ENCODE results near the gene NACC1.

Gene NACC1

GRCh38 chr19:13100841-13101589 lies 17.0 kb upstream of the NACC1 start:
- peak; percentile 59 to 81 for DNase-seq (ENCODE audit: low read depth in 1 of 2, low spot score in 1 of 2)
- peak overlapping the region; percentile 99 for H3K27ac ChIP-seq (replicated peaks)
- H3K4me3 ChIP-seq (replicated peaks; ENCODE audit: insufficient read depth, low read length), result peak overlapping the region; percentile 96
- H3K27me3 ChIP-seq (ENCODE audit: insufficient read depth, poor library complexity, severe bottlenecking), result no peaks in the 10 kb centered on the region
- TF ChIP-seq POLR2AphosphoS5 (IDR thresholded peaks at IDR 0.05; ENCODE audit: low read depth) (no peak), REST (IDR thresholded peaks at IDR 0.05; ENCODE audit: insufficient replicate concordance, low read depth) (no peak), CTCF (IDR thresholded peaks at IDR 0.05; ENCODE audit: insufficient read depth, low read length) (no peak), GABPA (IDR thresholded peaks at IDR 0.05; ENCODE audit: low read depth) (no peak), SPI1 (IDR thresholded peaks at IDR 0.05; ENCODE audit: borderline replicate concordance, low read depth) (no peak)

- TF ChIP-seq SPI1 (IDR thresholded peaks at IDR 0.05; ENCODE audit: borderline replicate concordance, low read depth), result no peak
- Histone ChIP-seq H3K4me3 (replicated peaks; ENCODE audit: insufficient read depth, low read length) (peak overlapping the region; percentile 96), H3K27me3 (ENCODE audit: insufficient read depth, poor library complexity, severe bottlenecking) (no peaks in the 10 kb centered on the region), H3K27ac (replicated peaks) (peak overlapping the region; percentile 99)
- DNase-seq (ENCODE audit: low read depth in 1 of 2, low spot score in 1 of 2), result no peak
These were observed 16.3 kb upstream of the NACC1 start for GRCh38 chr19:13101590-13102415.

- Histone ChIP-seq H3K27ac (replicated peaks) (peak overlapping the region; percentile 99), H3K4me3 (replicated peaks; ENCODE audit: insufficient read depth, low read length) (peak overlapping the region; percentile 96), H3K27me3 (ENCODE audit: insufficient read depth, poor library complexity, severe bottlenecking) (no peaks in the 10 kb centered on the region)
- no peak for DNase-seq (ENCODE audit: low read depth in 1 of 2, low spot score in 1 of 2)
- TF ChIP-seq GABPA (IDR thresholded peaks at IDR 0.05; ENCODE audit: low read depth) (no peak), CTCF (IDR thresholded peaks at IDR 0.05; ENCODE audit: insufficient read depth, low read length) (no peak), SPI1 (IDR thresholded peaks at IDR 0.05; ENCODE audit: borderline replicate concordance, low read depth) (no peak), REST (IDR thresholded peaks at IDR 0.05; ENCODE audit: insufficient replicate concordance, low read depth) (no peak), POLR2AphosphoS5 (IDR thresholded peaks at IDR 0.05; ENCODE audit: low read depth) (no peak; the same call in 1 of the 2 replicates)
These were observed 15.7 kb upstream of the NACC1 start for GRCh38 chr19:13102416-13102665.
